IMR-90 (cell line): ENCODE data around the gene UROD. TPM values are rescaled to one million over a fixed set of nuclear protein-coding genes. Genes with fewer than 3 reads are reported as not detected.

ENCODE experiments used
- ATAC-seq: fragments of 200-7000 bp; cut with Tn5 transposase; 2 replicates; pipeline ENCODE4 v1.9.1; 2020; ENCODE audit warnings: low read depth, mild to moderate bottlenecking, moderate library complexity
- BruUV-seq: library from RNA; stranded (reverse); fragments of 400-500 nt; replicated peaks from 2 replicates; lab custom pipeline; 2021; lab: Mats Ljungman, UMichigan
- CTCF ChIA-PET: fragments of 300-600 bp; formaldehyde crosslinking; extraction: SDS; loops from one replicate; lab custom pipeline; 2021; ENCODE audit warnings: antibody characterized with exemption; lab: Yijun Ruan, JAX
- POLR2A ChIA-PET: fragments of 300-600 bp; sonication (Branson Sonifier 250); formaldehyde crosslinking; loops from one replicate; lab custom pipeline; 2022; ENCODE audit warnings: antibody characterized with exemption; ENCODE audit not compliant: unreplicated experiment; lab: Charles Lee
- DNase-seq: peaks from one replicate; pipeline ENCODE4 v3.0.0; 2013
- H2AFZ ChIP-seq: replicated peaks from 2 replicates; pipeline ENCODE3; 2013; ENCODE audit warnings: low read length, mild to moderate bottlenecking; ENCODE audit not compliant: poor library complexity
- H2AK5ac ChIP-seq: 2 replicates; pipeline ENCODE4 v1.6.1; 2013; ENCODE audit warnings: low read depth, low read length, inconsistent platforms
- H2AK9ac ChIP-seq: replicated peaks from 2 replicates; pipeline ENCODE3; 2013; ENCODE audit warnings: mild to moderate bottlenecking, low read depth, low read length, moderate library complexity; ENCODE audit not compliant: poor library complexity
- H2BK120ac ChIP-seq: 2 replicates; pipeline ENCODE4 v1.6.1; 2013; ENCODE audit warnings: low read depth, low read length, inconsistent platforms
- H2BK15ac ChIP-seq: 3 replicates; pipeline ENCODE4 v1.6.1; 2013; ENCODE audit warnings: low read depth, low read length, inconsistent platforms
- H2BK20ac ChIP-seq: 2 replicates; pipeline ENCODE4 v1.6.1; 2013; ENCODE audit warnings: low read depth, mild to moderate bottlenecking, inconsistent platforms, low read length, moderate library complexity
- H2BK5ac ChIP-seq: 2 replicates; pipeline ENCODE4 v1.6.1; 2013; ENCODE audit warnings: mild to moderate bottlenecking, low read depth, low read length, inconsistent platforms; ENCODE audit not compliant: poor library complexity, severe bottlenecking
- H3K14ac ChIP-seq: replicated peaks from 2 replicates; pipeline ENCODE4 v1.6.1; 2013; ENCODE audit warnings: low read depth, low read length, inconsistent platforms
- H3K18ac ChIP-seq: 2 replicates; pipeline ENCODE4 v1.6.1; 2013; ENCODE audit warnings: low read depth, low read length, control low read depth
- H3K23ac ChIP-seq: 2 replicates; pipeline ENCODE4 v1.6.1; 2013; ENCODE audit warnings: low read depth, low read length, inconsistent platforms
- H3K27ac ChIP-seq: 2 replicates; pipeline ENCODE4 v1.5.1; 2013; ENCODE audit warnings: mild to moderate bottlenecking, control low read depth, low read length; ENCODE audit not compliant: insufficient read depth
- H3K27me3 ChIP-seq: 2 replicates; pipeline ENCODE4 v1.6.1; 2013; ENCODE audit warnings: low read length; ENCODE audit not compliant: control insufficient read depth, insufficient read depth
- H3K36me3 ChIP-seq: 2 replicates; pipeline ENCODE4 v1.6.1; 2013; ENCODE audit warnings: low read length, mixed read lengths; ENCODE audit not compliant: control insufficient read depth, insufficient read depth
- H3K4ac ChIP-seq: 2 replicates; pipeline ENCODE4 v1.6.1; 2013; ENCODE audit warnings: low read depth, low read length, inconsistent platforms
- H3K4me1 ChIP-seq: 2 replicates; pipeline ENCODE4 v1.6.1; 2013; ENCODE audit warnings: low read length, mixed read lengths; ENCODE audit not compliant: control insufficient read depth, insufficient read depth
- H3K4me2 ChIP-seq: 2 replicates; pipeline ENCODE4 v1.6.1; 2013; ENCODE audit warnings: low read depth, mild to moderate bottlenecking, control low read depth, low read length, moderate library complexity
- H3K4me3 ChIP-seq: 2 replicates; pipeline ENCODE4 v1.5.1; 2013; ENCODE audit warnings: low read depth, mild to moderate bottlenecking, control low read depth, low read length, moderate library complexity; ENCODE audit not compliant: insufficient read depth
- H3K56ac ChIP-seq: 2 replicates; pipeline ENCODE4 v1.6.1; 2013; ENCODE audit warnings: low read length, inconsistent platforms; ENCODE audit not compliant: insufficient read depth; ENCODE audit errors: extremely low read depth
- H3K79me1 ChIP-seq, 2 experiments: 2 replicates each; pipeline ENCODE4 v1.6.1; 2013; ENCODE audit warnings: low read length in 2 of 2, inconsistent platforms in 1 of 2, low read depth in 1 of 2
- H3K9ac ChIP-seq: 2 replicates; pipeline ENCODE4 v1.6.1; 2013; ENCODE audit warnings: low read depth, low read length, control low read depth
- H3K9me1 ChIP-seq: 2 replicates; pipeline ENCODE4 v1.6.1; 2013; ENCODE audit warnings: low read length, inconsistent platforms; ENCODE audit not compliant: insufficient read depth
- H3K9me3 ChIP-seq: 2 replicates; pipeline ENCODE4 v1.6.1; 2013; ENCODE audit warnings: low read length; ENCODE audit not compliant: control insufficient read depth, insufficient read depth
- H4K20me1 ChIP-seq: 2 replicates; pipeline ENCODE4 v1.6.1; 2013; ENCODE audit warnings: low read length, inconsistent platforms; ENCODE audit not compliant: insufficient read depth
- H4K5ac ChIP-seq: 2 replicates; pipeline ENCODE4 v1.6.1; 2013; ENCODE audit warnings: mild to moderate bottlenecking, low read depth, low read length, control low read depth
- H4K8ac ChIP-seq, 2 experiments: 2 replicates each; pipeline ENCODE4 v1.6.1; 2013; ENCODE audit warnings: low read depth in 2 of 2, low read length in 2 of 2, control low read depth in 1 of 2, inconsistent platforms in 1 of 2
- H4K91ac ChIP-seq: 2 replicates; pipeline ENCODE4 v1.6.1; 2013; ENCODE audit warnings: low read depth, low read length, inconsistent platforms; ENCODE audit not compliant: insufficient read depth
- FOS ChIP-seq: fragments of 150-350 bp; IDR thresholded peaks from 2 replicates; pipeline ENCODE4 v1.6.1; 2016; ENCODE audit warnings: low read depth, low read length
- MXI1 ChIP-seq: IDR thresholded peaks from 2 replicates; pipeline ENCODE4 v1.6.1; 2012; ENCODE audit warnings: low read depth, mild to moderate bottlenecking, low read length, moderate library complexity, borderline replicate concordance
- NFE2L2 ChIP-seq: fragments of 150-350 bp; IDR thresholded peaks from 2 replicates; pipeline ENCODE4 v1.6.1; 2016; ENCODE audit warnings: low read depth, mild to moderate bottlenecking, low read length
- POLR2A ChIP-seq: IDR thresholded peaks from 2 replicates; pipeline ENCODE4 v1.6.1; 2012; ENCODE audit warnings: mild to moderate bottlenecking, low read depth, low read length
- RFX5 ChIP-seq: IDR thresholded peaks from 2 replicates; pipeline ENCODE4 v1.8.0; 2012; ENCODE audit warnings: low read depth, mild to moderate bottlenecking, low read length, moderate library complexity
- SMC3 ChIP-seq: fragments of 150-350 bp; IDR thresholded peaks from 2 replicates; pipeline ENCODE4 v1.6.1; 2016; ENCODE audit warnings: low read depth, mild to moderate bottlenecking, antibody characterized with exemption, low read length, moderate library complexity
- WGBS, 2 experiments: methylation state at CpG; one replicate each; pipeline versions ENCODE4 v1.1.5 to v1.1.7; 2013; ENCODE audit warnings: missing lambda C conversion rate in 2 of 2; ENCODE audit not compliant: insufficient read length in 1 of 2; ENCODE audit errors: extremely low coverage in 2 of 2; 5-methylcytosine and 5-hydroxymethylcytosine counted together
- dilution Hi-C: fragments of 300-500 bp; cut with HindIII; formaldehyde crosslinking; loops from one replicate; pipeline ENCODE4 v1.14.3; 2018; ENCODE audit warnings: low sequenced_read_pairs; ENCODE audit not compliant: unreplicated experiment
- in situ Hi-C: fragments of 300-500 bp; cut with MboI; formaldehyde crosslinking; loops from 3 replicates; pipeline ENCODE4 v1.14.3; 2019; ENCODE audit warnings: low sequenced_read_pairs, inconsistent platforms, mixed read lengths
- intact Hi-C: fragments of 100-400 bp; cut with micrococcal nuclease; formaldehyde crosslinking; loops from 2 replicates; pipeline ENCODE4 v1.10.0; 2022
- polyA plus RNA-seq, 3 experiments: library from polyadenylated mRNA; depleted of rRNA; stranded (reverse); fragments of >200 nt; gene quantifications; 2 replicates each; pipeline ENCODE4 v1.2.3, GENCODE V29; 2012; ENCODE audit warnings: low replicate concordance in 1 of 3
- total RNA-seq: library from RNA; depleted of rRNA; stranded (reverse); fragments of >200 nt; gene quantifications from 2 replicates; pipeline ENCODE4 v1.2.3, GENCODE V29; 2012
- TF ChIP-seq, protein P1 (sequence below): fragments of 150-350 bp; IDR thresholded peaks from 2 replicates; pipeline ENCODE4 v1.6.1; 2017; ENCODE audit warnings: mild to moderate bottlenecking, antibody characterized with exemption, low read length, low read depth
- TF ChIP-seq, protein P2 (sequence below): fragments of 150-350 bp; IDR thresholded peaks from 2 replicates; pipeline ENCODE4 v1.6.1; 2016; ENCODE audit warnings: low read depth, mild to moderate bottlenecking, low read length, moderate library complexity, borderline replicate concordance

The UROD gene
- total and polyA plus RNA-seq, 2 of the 4 experiments (the other 2 are of a cell fraction) = 220 to 224 TPM

DNA sequence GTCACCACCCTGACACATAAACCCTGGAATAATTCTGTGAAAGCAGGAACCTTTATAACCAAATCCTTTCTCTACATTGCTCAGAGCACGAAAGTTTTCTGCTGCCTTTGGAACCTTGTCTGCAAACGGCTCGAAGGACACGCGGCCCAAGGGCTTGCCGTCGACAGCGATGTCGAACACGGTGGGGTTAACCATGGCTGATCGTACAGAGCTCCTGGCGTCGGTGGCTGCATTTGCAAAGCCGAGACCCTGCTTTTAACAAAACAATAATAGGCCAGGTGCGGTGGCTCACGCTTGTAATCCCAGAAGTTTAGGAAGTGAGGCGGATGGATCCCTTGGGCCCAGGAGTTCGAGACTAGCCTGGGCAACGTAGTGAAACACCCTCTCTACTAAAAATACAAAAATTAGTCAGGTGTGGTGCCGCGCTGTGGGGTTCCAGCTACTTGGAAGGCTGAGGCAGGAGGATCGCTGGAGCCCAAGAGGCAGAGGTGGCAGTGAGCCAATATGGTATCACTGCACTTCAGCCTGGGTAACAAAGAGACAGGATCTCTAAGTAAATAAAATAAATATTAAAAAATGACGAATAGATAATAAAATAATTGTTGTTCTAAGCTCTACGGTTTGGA, 23.4 kb upstream of the UROD start:
- Histone ChIP-seq H2BK120ac (no peak overlapping the region), H3K23ac (no peak overlapping the region), H3K4me2 (no peak overlapping the region), H3K4ac (no peak overlapping the region), H2BK20ac (no peak overlapping the region), H3K36me3 (no peaks in the 10 kb centered on the region), H3K9me1 (no peaks in the 10 kb centered on the region), H2BK15ac (no peak overlapping the region), H3K18ac (no peak overlapping the region), H3K4me3 (no peak overlapping the region), H4K20me1 (0 out of 2 replicates have a peak, but pooled peaks cover 4% of the 10 kb centered on the region), H3K56ac (no peak overlapping the region), H4K5ac (no peak overlapping the region), H4K8ac (no peak overlapping the region), H3K4me1 (peaks cover 2% of the 10 kb centered on the region; the same call in 1 of the 2 replicates), H3K27ac (no peak overlapping the region), H2BK5ac (no peak overlapping the region), H3K79me1 (peaks cover 9 to 19% of the 10 kb centered on the region in 2 experiments), H3K9me3 (no peaks in the 10 kb centered on the region), H3K14ac (no peak overlapping the region), H2AK9ac (no peak overlapping the region), H3K9ac (no peak overlapping the region), H2AK5ac (no peak overlapping the region), H3K27me3 (no peaks in the 10 kb centered on the region), H4K91ac (no peak overlapping the region), H2AFZ (peak overlapping the region; percentile 24)
- in situ Hi-C loops (loop anchor here (25.0 kb wide), 1 partner anchor 126 kb away; no protein-coding TSS in a partner anchor), intact Hi-C loops (loop anchor here (5.0 kb wide), 2 partner anchors 41 to 151 kb away; no protein-coding TSS in a partner anchor), dilution Hi-C loops (no loop called here)
- CTCF ChIA-PET = interaction anchor here (0.6 kb wide), 1 partner anchor 28 kb away, joined by 5 read pairs; no protein-coding TSS in a partner anchor
- BruUV-seq = no TSS peak
- ATAC-seq = no peak
- POLR2A ChIA-PET = interaction anchor here (0.7 kb wide), 1 partner anchor 233 kb away, joined by 4 read pairs; no protein-coding TSS in a partner anchor
- DNase-seq = no peak
- 91% methylated on average over 13 of the region's 24 CpGs; no CpG with 5 or more reads in 1 of the 2 experiments for WGBS, 2 experiments
- no peak for TF ChIP-seq RFX5
- TF ChIP-seq, protein P1, sequence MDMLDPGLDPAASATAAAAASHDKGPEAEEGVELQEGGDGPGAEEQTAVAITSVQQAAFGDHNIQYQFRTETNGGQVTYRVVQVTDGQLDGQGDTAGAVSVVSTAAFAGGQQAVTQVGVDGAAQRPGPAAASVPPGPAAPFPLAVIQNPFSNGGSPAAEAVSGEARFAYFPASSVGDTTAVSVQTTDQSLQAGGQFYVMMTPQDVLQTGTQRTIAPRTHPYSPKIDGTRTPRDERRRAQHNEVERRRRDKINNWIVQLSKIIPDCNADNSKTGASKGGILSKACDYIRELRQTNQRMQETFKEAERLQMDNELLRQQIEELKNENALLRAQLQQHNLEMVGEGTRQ = no peak
- TF ChIP-seq POLR2A = no peak
- no peak for TF ChIP-seq NFE2L2
- no peak for TF ChIP-seq MXI1
- TF ChIP-seq, protein P2, sequence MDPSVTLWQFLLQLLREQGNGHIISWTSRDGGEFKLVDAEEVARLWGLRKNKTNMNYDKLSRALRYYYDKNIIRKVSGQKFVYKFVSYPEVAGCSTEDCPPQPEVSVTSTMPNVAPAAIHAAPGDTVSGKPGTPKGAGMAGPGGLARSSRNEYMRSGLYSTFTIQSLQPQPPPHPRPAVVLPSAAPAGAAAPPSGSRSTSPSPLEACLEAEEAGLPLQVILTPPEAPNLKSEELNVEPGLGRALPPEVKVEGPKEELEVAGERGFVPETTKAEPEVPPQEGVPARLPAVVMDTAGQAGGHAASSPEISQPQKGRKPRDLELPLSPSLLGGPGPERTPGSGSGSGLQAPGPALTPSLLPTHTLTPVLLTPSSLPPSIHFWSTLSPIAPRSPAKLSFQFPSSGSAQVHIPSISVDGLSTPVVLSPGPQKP = no peak
- TF ChIP-seq FOS = no peak
- TF ChIP-seq SMC3 = no peak
